Activated CD8-positive, alpha-beta memory T cell treated with anti-CD3 and anti-CD28 coated beads for 24 hours (primary cell): ENCODE data around the gene DSCAML1.
"Not testable (repeated sequence)": the region's sequence is repeated elsewhere in the genome, so short reads cannot be mapped to it uniquely, and the experiment has no call there.

ENCODE experiments used
- DNase-seq: peaks from one replicate; pipeline ENCODE4 v3.0.0-alpha.2; 2020

Gene DSCAML1

DNA sequence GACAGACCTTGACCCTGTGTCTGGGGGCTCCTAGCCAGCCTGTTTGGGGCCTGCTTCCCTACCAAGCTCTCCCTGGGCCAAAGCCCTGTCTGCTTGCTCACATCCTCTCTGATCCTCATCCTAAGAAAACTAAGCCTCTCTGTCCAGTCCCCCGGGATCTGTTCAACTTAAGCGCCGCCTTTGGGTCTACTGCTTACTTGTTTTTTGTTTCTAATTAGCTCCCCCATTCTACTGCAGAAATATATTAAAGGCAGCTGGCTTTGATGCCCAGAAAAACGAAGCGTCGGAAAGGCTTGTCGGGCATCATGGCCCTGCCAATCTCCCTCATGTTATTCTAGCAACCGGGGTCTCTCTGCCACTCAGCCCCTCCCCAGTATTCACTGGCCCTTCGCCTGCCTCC is 3.4 kb downstream of the DSCAML1 start:
- no peak for DNase-seq

DNA sequence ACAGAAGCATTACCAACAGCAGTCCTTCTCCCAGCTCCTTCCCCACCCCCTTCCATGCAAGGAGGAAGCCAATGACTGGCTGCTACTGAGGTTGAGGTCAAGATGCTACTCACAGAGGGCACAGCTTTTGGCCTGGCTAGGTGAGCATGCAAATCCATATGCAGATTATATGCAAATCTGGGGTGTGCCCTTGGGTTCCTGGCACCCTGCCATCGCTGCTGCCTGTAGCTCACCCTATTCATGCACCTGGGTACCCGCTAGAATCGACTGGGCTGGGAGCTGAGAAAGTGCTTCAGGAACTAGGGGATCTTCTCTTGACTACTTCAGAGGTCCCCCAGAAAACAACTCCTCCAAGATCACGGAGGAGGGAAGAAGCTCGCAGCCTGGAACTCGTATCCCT is 4.0 kb downstream of the DSCAML1 start:
- no peak for DNase-seq

DNA sequence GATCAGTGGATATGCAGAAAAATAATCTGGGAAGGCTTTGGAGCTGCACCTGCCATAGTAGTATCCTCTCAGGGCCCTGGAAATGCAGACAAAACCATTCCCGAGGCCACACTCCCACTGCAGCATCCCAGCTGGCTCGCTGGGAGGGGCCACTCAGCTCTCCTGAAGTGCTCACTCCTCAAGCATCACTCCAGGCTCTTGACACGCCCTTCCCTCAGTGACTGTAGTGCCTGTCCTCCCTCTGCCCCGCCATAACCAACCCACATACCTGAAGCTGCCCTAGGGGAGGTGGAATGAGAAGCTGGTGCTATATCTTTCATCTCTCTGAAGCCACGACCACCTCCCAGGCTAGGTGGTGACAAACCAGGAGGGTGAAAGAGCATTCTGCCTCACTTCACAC is 4.8 kb downstream of the DSCAML1 start:
- no peak for DNase-seq

DNA sequence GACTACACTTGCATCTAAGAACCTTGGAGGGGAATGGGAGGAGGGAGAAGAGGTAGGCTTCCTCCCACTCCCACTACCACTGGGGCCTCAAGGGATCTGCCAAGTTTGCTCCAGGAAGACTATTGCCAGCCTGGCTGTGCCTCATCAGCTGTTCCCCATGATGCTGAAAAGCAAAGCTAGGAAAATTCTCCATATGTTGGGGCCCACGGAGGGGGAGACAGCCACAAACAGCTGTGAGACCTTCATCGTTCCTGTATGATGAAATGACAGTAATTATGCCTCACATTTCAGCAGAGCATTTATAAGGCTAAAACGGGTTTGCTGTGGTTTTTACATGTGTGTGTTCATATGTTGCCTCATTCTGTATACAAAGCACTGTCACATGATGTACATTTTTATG is 6.7 kb downstream of the DSCAML1 start:
- no peak for DNase-seq

DNA sequence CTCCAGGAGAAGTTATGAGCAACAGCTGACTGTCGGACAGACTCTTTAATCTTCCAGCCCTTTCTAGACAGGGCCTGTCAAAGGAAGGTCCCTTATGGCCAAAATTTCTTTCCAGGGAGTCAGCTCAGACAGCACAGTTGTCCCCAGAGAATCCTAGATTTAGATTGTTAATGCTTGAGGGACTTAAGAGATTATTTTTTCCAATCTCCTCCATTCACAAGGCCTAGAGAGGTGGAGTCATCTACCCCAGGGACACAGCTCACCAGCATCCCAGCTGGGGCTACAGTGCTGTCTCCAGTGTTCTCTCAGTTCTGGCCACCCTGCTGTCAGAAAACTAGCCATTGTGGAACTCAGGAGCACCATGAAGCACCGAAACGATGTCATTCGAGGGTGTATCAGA is 7.8 kb downstream of the DSCAML1 start:
- DNase-seq: no peak

DNA sequence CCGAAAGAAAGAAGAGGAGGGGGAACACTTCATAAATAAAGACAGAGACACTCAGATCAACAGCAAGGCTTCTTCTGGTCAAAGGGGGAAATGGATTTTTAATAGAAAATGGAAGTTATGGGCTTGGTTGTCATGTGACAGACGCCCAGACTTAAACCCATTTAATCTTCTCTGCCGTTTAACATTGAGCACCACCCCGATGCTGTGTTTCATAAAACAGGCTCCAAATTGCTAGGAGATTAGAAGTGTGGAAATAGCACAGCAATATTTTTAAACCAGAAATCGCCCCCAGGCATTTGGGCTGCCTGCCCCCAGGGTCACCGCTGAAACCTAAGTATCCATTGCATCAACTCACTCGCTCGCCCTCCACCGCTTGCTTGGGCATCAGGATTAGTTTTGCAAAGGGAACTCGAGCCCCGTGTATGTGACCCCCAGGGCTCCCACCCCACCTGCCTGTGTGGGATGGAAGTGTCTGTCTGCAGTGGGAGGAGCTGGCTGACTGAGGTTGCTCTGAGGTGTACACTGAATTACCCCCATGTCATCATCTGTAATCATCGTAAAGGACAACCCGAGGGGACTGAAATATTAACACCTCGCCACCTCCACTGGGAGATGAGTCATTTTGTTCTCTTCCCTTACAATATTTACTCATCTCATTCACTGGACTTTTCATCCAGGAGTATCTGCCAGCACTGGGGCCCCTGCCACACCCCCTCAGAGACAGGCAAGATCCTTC is 10.7 kb downstream of the DSCAML1 start:
- DNase-seq: no peak

DNA sequence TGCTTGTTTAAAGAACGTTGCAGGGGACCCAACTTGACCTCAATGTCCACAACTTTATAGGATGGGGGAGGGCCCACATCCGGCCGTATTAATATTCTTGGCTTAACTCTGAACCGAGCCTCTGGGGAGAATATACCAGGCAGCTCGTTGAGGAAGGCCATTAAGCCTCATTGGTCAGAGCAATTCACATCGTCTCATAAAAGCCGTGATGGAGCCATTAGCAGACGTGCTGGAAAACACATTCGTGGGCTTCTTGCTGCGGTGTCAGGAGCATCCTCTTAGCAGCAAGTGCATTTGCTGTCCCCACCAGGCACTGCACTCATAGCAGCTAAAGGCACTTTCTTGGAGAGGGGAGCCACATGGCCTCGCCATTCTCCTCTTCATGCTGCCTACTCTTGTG is 14.9 kb downstream of the DSCAML1 start:
- no peak for DNase-seq

DNA sequence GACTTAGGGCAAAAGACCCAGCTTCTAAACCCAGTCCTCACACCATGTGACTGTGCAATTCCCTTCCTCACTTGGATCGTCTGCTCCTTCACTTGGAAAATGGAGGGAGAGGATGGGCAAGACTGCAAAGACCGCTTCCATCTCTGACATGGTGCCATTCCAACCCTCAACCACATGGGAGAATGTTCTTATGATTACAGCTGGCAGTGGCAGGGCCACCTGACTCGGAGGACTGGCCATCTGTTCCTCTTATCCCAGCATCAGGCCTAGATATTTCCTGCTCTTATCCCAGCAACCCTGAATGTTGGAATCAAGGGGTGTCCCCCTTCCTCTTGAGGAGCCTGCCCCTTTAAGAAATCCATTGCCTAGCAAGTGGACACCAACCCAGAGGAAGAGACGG is 15.4 kb downstream of the DSCAML1 start:
- DNase-seq: no peak

DNA sequence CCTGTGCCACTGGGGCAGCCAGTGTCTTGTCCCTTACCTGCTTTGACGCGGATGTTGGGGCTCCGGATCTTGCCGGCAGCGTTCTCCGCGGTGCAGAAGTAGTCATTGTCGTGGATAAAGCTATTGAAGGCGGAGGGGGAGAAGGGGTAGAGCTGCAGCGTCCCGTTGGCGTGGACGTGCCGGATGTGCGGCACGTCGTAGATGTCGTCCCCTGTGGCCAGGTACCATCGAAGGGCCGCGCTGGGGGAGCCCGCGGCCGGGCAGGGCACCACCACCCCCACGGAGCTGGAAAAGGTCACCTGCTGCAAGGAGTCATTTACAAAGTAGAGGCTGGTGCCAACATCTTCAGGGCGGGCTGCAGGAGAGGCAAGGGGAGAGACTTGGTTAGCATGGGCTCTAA is 16.6 kb downstream of the DSCAML1 start:
- no peak for DNase-seq

DNA sequence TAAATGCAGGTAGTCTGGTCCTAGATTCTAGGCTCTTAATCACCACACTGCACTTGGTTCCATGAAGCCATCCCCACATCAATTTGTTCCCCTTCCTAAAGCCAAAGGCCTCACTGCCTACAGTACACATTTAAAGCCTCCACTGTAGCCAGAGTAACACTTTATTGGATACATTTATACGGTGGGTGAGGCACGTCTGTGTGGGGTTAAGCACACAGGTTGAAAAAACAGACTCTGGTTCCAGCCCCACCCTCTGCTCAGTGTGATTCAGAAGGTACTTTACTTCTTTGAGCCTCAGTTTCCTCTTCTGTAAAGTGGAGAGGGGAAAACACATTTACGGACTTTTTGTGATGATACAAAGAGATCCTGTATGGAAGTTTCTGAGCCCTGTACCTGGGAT is 22.5 kb downstream of the DSCAML1 start:
- no peak for DNase-seq

DNA sequence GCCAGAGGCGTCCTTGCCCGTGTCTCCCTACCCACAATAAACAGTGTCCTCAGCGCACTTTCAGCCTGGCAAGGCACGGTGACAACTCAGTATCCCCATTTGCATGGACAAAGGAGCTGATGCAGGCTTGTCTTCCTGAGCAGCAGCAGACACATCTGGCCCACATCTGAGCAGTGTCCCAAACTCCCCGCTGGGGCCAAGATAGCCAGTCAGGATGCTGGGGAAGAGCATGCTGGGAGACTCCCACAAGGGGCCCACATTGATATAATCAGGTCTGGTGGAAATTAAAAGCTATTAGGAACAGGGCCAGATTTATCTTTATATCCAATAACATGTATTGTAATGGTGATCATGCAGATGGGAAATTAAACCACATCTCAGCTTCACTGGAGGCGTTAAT is 24.7 kb downstream of the DSCAML1 start:
- no peak for DNase-seq

DNA sequence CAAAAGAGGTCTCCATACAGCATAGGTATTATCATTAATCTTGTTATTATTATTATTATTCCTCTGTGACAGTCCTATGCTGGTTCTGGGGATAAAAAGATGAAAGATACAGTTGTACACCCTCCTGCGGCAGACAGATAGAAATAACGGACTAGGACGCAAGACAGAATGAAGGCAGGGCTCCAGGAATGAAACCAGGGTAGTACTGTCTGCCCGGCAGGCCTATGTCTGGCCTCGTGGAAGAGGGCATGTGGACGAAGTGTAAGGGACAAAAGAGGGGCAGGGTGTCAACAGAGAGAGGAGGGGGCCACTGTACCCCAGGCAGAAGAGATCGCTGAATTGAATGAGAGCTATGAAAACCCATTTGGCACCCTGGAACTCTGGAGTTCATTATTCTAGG is 25.2 kb downstream of the DSCAML1 start:
- no peak for DNase-seq

DNA sequence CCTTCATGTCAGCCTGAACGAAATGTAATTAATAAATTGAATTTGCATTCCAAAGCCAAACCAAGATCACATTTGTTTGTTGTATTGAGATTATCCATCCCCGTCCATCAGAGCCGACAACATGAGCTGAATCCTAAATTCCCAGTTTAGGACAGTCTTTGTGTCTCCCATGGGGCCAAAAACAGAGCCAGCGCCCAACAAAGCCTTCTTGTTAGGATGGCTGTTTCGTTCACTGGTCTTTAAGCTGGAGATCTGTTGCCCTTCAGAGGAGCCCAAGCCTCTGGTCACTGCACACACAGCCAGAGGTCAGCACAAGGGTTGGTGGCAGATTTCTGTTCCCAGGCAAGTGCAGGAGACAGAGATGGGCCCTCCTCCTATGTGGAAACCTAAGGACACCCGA is 25.8 kb downstream of the DSCAML1 start:
- no peak for DNase-seq

DNA sequence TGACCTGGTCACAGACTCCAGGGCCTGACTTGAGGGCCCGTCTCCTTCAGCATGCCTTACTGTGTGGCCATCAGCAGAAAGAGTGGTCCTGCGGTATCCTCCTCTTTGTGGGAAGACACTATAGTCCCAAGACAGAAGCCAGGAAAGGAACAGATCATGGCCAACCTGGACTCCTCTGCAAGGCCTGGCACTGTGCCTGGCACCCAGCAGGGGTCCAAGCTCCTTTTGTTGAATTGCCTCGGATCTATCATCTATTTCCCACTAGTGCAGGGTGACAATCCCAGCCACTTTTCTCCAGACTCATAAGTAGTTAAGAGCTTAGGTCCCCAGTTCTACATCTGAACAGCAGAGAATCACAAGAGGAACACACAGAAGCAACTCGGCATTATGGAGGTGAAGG is 27.0 kb downstream of the DSCAML1 start:
- no peak for DNase-seq

DNA sequence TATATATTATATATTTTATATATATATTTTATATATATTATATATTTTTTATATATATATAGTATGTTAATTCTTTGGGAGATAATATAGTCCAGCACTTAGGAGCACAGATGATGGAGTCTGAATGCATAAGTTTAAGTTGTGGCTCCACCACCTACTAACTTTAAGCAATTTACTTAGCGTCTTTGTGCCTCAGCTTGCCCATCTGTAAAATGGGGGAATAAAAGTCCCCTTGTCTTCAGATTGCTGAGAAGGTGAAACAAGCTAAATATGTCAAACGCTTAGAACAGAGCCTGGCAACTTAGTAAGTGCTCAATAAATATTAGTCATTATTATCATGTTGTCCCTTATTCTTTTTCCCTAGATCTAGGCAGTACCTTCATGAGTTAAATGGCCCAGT is 27.5 kb downstream of the DSCAML1 start:
- DNase-seq: no peak

DNA sequence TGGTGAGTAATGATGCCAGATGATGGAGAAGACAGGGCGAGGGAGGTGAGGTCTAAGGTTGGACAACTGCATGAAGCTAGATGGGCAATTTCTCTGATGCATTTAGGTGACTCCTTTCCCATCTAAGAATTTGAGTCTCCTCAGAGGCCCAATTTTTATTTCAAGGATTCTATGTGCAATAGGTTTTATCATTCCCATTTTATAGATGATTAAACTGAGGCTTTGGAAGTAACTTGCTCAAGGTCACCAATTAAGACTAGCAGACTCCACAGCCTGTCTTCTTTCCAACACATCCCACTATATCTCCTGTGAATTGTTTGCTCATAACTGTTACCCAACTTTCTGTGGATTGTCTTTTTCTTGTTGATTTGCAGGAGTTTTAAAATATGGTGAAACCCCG is 28.5 kb downstream of the DSCAML1 start:
- no peak for DNase-seq

DNA sequence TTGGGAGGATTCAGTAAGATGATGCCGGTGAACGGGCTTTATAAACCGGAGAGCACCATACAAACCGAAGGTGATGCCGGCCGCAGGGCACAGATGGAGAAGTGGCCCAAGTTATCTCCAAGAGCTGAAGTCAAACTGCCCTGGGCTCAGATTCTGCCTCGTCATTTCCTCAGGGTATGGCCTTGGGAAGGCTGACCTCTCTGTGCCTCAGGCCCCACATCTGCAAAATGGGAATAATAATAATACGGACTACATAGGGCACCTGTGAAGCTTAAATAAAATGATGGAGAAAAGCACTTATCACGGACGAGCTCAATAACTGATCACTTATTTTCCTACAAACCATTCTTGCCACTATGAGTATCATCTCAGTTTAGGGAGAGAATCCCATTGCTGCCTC is 29.9 kb downstream of the DSCAML1 start:
- DNase-seq: no peak

DNA sequence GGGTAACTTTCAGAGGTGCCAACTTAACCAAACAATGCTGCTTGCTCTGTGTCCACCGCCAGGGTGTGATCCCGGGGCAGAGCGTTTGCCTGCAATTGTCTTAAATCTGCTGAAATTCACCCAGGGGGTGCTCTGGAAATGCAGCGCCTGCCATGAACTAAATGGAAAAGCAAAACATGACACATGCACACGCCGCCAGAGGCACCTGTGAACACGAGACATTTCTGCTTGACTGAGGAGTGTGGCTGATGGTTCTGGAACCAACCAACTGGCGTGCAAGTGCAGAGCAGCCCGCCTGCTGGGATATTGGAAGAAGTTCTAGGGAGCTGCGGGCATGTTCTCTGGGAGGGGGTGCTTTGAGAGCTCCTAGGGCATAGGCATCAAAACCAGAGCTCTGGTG is 30.4 kb downstream of the DSCAML1 start:
- no peak for DNase-seq

DNA sequence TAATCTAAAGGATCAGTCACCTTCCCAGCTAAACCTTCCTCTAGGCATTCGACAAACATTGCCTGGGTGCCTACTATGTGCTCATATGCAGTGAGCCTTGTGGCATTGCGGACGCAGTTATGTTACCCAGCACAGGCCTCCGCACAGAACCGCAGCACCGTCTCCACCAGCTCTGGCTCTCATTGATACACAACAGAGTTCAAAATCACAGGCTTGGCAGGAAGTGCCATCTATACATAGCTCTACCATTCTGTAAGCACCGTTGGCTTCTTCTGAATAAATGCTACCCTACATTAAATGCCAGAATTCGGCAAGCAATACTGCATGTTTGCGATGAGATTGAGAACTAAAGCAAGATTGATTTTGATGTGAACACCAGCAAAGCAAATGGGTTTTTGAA is 31.0 kb downstream of the DSCAML1 start:
- no peak for DNase-seq

DNA sequence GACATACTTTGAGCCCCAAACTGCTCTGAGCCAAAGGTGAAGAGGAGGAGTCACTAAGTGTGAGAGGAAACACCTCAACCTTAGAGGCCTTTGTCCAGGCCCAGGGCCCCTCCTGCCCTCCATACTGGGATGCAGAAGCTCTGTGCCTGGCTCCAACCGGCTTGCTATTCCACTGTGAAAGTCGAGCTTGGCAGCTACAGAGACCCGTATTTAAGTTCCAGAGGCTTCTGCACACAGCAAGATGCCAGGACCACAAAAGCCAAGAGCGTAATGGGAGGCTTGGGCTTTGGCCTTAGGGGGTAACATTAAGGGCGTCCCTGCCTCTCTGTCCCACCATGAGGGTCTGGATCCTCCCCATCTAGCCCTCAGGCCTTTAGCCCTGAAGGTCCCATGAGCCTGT is 31.9 kb downstream of the DSCAML1 start:
- no peak for DNase-seq

DNA sequence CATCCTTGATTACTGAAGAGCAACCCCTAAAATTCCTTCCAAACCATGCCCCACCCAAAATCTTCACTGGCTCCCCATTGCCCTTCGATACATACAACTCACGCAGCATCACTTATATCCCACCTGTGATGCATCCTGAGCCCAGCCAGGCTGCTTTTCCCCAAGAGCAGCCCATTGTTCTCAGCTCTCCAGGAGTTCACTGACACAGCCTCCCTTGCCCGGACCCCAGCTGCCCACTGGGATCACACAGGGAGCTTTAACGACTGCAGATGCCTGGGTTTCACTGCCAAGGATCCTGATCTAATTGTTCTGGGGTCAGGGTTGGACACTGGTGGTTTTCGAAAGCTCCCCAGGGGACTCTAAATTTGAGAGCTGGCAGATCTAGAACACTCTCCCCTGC is 33.6 kb downstream of the DSCAML1 start:
- DNase-seq: not testable (repeated sequence)

DNA sequence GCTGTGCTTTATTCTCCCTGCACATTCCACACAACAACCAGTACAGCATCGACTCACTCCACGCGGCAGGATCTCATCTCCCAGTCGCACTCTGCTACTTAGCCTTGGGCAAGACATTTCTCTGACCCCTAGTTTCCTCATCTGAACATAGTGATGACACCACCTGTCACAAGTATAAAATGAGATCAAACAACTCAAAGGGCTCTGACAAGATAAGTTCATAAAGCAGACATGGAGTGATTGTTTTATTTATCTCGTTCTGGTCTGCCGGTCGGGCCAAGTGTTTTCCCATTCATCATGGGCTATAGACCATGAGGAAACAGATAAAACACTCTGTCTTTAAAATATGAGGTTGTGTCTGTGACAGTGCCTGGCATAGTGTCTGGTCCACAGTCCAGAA is 35.0 kb downstream of the DSCAML1 start:
- no peak for DNase-seq

DNA sequence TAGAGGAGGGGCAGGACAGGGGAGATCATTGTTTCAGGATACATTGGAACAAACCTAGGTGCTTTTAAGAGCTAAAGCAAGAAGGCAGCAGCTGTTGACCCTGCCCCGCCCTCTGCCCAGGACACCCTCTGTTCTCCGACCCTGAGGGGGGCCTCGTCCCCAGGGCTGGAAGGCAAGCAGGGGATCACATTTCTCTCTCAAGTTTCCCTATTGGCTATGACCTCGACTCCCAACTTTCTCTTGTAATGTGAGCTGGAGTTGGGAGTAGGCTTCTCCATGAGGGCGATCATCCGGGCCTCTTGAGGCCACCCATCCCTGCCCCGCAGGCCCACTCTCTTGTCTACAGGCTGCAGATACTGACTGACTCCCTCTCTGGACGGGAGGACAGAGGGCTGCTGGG is 37.7 kb downstream of the DSCAML1 start:
- DNase-seq: no peak

DNA sequence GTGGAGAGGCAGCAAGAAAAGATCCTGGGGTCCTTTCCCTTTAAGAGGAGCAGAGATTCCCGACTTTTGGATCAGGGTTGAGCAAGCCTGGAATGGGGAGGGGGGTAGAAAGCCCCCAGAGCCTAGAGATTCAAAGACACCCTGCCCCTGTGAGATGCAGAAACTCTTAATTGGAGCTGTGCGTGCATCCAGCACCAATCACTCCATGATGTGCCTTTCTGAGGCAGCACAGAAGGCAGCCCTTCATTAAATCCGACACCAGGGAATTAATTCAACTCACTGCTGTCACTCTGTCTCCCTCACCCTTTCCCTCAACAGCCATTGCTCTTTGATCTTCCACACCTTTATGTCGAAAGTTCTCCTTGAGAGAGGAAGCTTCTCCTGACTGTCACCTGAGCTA is 43.0 kb downstream of the DSCAML1 start:
- no peak for DNase-seq

DNA sequence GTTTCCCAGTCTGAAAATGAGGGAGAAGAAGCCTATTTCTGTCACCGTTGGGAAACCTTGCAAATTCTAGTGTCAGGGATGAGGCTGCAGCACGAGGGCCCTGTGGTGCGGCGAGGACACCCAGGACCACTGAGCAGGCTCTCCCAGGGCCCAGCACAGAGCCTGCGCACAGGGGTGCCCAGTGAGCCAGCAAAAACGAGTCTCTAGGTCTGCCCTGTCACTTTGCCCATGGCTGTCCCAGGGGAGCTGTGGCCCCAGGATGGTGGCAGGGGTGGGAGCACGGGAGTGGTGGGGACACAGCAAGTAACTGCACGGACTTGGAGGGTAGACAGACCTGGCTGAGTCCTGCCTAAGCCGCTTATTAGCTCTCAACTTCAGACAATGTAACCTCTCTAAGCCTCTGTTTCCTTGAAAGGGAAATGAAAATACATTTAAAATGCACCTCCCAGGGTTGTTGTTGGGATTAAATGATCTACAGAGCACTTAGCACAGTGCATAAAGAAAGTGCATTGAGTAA is 44.2 kb downstream of the DSCAML1 start:
- no peak for DNase-seq
